GM12878 (cell line): Measurements from ENCODE around the gene CHN2. TPM values are rescaled to one million over a fixed set of nuclear protein-coding genes. Genes with fewer than 3 reads are reported as not detected.

Source experiments
- ATAC-seq: fragments of 200-7000 bp; cut with Tn5 transposase; 3 replicates; pipeline ENCODE4 v1.9.1; 2020; ENCODE audit warnings: mild to moderate bottlenecking, moderate library complexity
- BruUV-seq: library from RNA; stranded (reverse); fragments of 400-500 nt; replicated peaks from 2 replicates; lab custom pipeline; 2021; lab: Mats Ljungman, UMichigan
- CTCF ChIA-PET: fragments of 300-600 bp; sonication (Branson Sonifier 250); formaldehyde crosslinking; extraction: SDS; loops from one replicate; lab custom pipeline; 2021; ENCODE audit warnings: inconsistent platforms; lab: Yijun Ruan, JAX
- POLR2A ChIA-PET: fragments of 350-600 bp; formaldehyde crosslinking; extraction: SDS; loops from one replicate; lab custom pipeline; 2021; ENCODE audit warnings: inconsistent platforms; lab: Charles Lee
- RAD21 ChIA-PET: fragments of 300-600 bp; sonication (Branson Sonifier 250); formaldehyde crosslinking; loops from one replicate; lab custom pipeline; 2023; ENCODE audit warnings: antibody characterized with exemption; ENCODE audit not compliant: unreplicated experiment; lab: Charles Lee
- SMC1A ChIA-PET: fragments of 300-600 bp; sonication (Branson Sonifier 250); formaldehyde crosslinking; loops from one replicate; lab custom pipeline; 2023; ENCODE audit not compliant: unreplicated experiment, uncharacterized antibody; lab: Charles Lee
- DNase-seq: peaks from one replicate; pipeline ENCODE4 v3.0.0-alpha.2; 2011; ENCODE audit warnings: low read depth, low spot score
- FAIRE-seq: peaks from 3 replicates; lab custom pipeline; 2011; peaks lifted over from hg19 to GRCh38; lab: Jason Lieb, UNC
- H2AFZ ChIP-seq: 2 replicates; pipeline ENCODE4 v1.6.0; 2011; ENCODE audit warnings: low read depth, low read length, control low read depth; ENCODE audit not compliant: control insufficient read depth
- H3K27ac ChIP-seq: 2 replicates; pipeline ENCODE4 v1.5.1; 2011; ENCODE audit warnings: control low read depth; ENCODE audit not compliant: control insufficient read depth, insufficient read depth
- H3K27me3 ChIP-seq, 2 experiments: replicated peaks in 1 of 2; 2 replicates each; pipeline versions ENCODE4 v1.6.0 to v1.6.1; 2011; ENCODE audit warnings: low read length in 1 of 2; ENCODE audit not compliant: control insufficient read depth in 2 of 2, insufficient read depth in 2 of 2
- H3K36me3 ChIP-seq, 2 experiments: 2 replicates each; pipeline ENCODE4 v1.5.1; 2011; ENCODE audit warnings: low read length in 1 of 2; ENCODE audit not compliant: control insufficient read depth in 2 of 2, insufficient read depth in 2 of 2
- H3K4me1 ChIP-seq: 2 replicates; pipeline ENCODE4 v1.6.1; 2011; ENCODE audit warnings: mild to moderate bottlenecking, low read length, moderate library complexity, mixed read lengths; ENCODE audit not compliant: control insufficient read depth, insufficient read depth
- H3K4me2 ChIP-seq: 2 replicates; pipeline ENCODE4 v1.6.0; 2011; ENCODE audit warnings: control low read depth; ENCODE audit not compliant: control insufficient read depth, insufficient read depth
- H3K4me3 ChIP-seq: fragments of 200-600 bp; sonication (generic); 2 replicates; pipeline ENCODE4 v1.5.1; 2016
- H3K79me2 ChIP-seq: 2 replicates; pipeline ENCODE4 v1.6.0; 2011; ENCODE audit warnings: low read length; ENCODE audit not compliant: control insufficient read depth, insufficient read depth
- H3K9ac ChIP-seq: 2 replicates; pipeline ENCODE4 v1.8.0; 2011; ENCODE audit warnings: low read length, control low read depth, mixed read lengths; ENCODE audit not compliant: control insufficient read depth, insufficient read depth
- H3K9me3 ChIP-seq: replicated peaks from 3 replicates; pipeline ENCODE4 v1.5.1; 2011; ENCODE audit warnings: mild to moderate bottlenecking, low read length; ENCODE audit not compliant: control insufficient read depth, insufficient read depth
- H4K20me1 ChIP-seq: 2 replicates; pipeline ENCODE4 v1.6.0; 2011; ENCODE audit not compliant: control insufficient read depth, insufficient read depth
- BHLHE40 ChIP-seq, 2 experiments: fragments of 450-650 bp in 1 of 2; IDR thresholded peaks; 2 replicates each; pipeline ENCODE4 v1.6.1; 2011 to 2017; ENCODE audit warnings: low read depth in 2 of 2, borderline replicate concordance in 1 of 2, improper control_type of control experiment in 1 of 2, low read length in 1 of 2, mild to moderate bottlenecking in 1 of 2
- CBX3 ChIP-seq: fragments of 200-600 bp; sonication (generic); IDR thresholded peaks from 2 replicates; pipeline ENCODE4 v1.6.1; 2016; ENCODE audit warnings: low read depth, borderline replicate concordance
- EED ChIP-seq: sonication (generic); IDR thresholded peaks from 2 replicates; pipeline ENCODE4 v1.6.1; 2016; ENCODE audit warnings: antibody characterized with exemption, low read depth
- ETV6 ChIP-seq, 2 experiments: fragments of 450-650 bp in 1 of 2; IDR thresholded peaks in 1 of 2; conservative IDR thresholded peaks in 1 of 2; 2 replicates each; pipeline ENCODE4 v1.6.1; 2014; ENCODE audit warnings: antibody characterized with exemption in 1 of 2, borderline replicate concordance in 1 of 2, low read depth in 1 of 2, mild to moderate bottlenecking in 1 of 2, moderate library complexity in 1 of 2
- FOXK2 ChIP-seq: fragments of 450-650 bp; IDR thresholded peaks from 2 replicates; pipeline ENCODE4 v1.6.1; 2017; ENCODE audit warnings: mild to moderate bottlenecking, moderate library complexity
- LARP7 ChIP-seq: fragments of 450-650 bp; IDR thresholded peaks from 2 replicates; pipeline ENCODE4 v1.6.1; 2017; ENCODE audit warnings: mild to moderate bottlenecking
- NRF1 ChIP-seq: conservative IDR thresholded peaks from 2 replicates; pipeline ENCODE4 v1.6.1; 2011; ENCODE audit warnings: mild to moderate bottlenecking, low read depth, low read length, improper control_type of control experiment
- PML ChIP-seq: IDR thresholded peaks from 2 replicates; pipeline ENCODE4 v1.6.1; 2012; ENCODE audit warnings: low read length, inconsistent platforms
- STAT3 ChIP-seq: IDR thresholded peaks from 2 replicates; pipeline ENCODE4 v1.6.1; 2011; ENCODE audit warnings: low read depth, low read length, improper control_type of control experiment
- YBX1 ChIP-seq: fragments of 450-650 bp; IDR thresholded peaks from 2 replicates; pipeline ENCODE4 v1.6.1; 2016; ENCODE audit warnings: antibody characterized with exemption
- WGBS: methylation state at CpG from one replicate; pipeline ENCODE4 v1.1.6; 2016; ENCODE audit warnings: low lambda C conversion rate; ENCODE audit not compliant: insufficient replicate concordance, insufficient coverage; ENCODE audit errors: missing lambda C conversion rate; 5-methylcytosine and 5-hydroxymethylcytosine counted together
- in situ Hi-C: fragments of 300-500 bp; cut with MboI; formaldehyde crosslinking; loops from 9 replicates; pipeline ENCODE4 v1.14.3; 2018; ENCODE audit warnings: mixed read lengths
- intact Hi-C: fragments of 100-400 bp; cut with micrococcal nuclease; formaldehyde crosslinking; loops from one replicate; pipeline ENCODE4 v1.14.2; 2022; ENCODE audit not compliant: unreplicated experiment
- polyA plus RNA-seq, 11 experiments: library from polyadenylated mRNA; depleted of rRNA in 4 of 11; unstranded in 6 of 11; stranded (reverse) in 5 of 11; fragments of >200 nt; fragmentation: Nextera tagmentation in 4 of 11; fragmentation: Illumina TruSeq in 1 of 11; extraction: Ambion mirVana in 4 of 11; extraction: Trizol in 1 of 11; gene quantifications; 1 replicate in 1 of 11; 2 replicates in 10 of 11; pipeline versions ENCODE4 v1.2.1 to v1.2.3, GENCODE V29; 2011 to 2016; ENCODE audit warnings: inconsistent platforms in 2 of 11, missing spikeins in 2 of 11, low read depth in 1 of 11
- total RNA-seq, 4 experiments: library from RNA; depleted of rRNA in 3 of 4; stranded (reverse); fragments of >200 nt in 3 of 4; fragmentation: Illumina TruSeq in 1 of 4; extraction: Trizol in 1 of 4; gene quantifications; 2 replicates each; pipeline versions ENCODE4 v1.2.1 to v1.2.3, GENCODE V29; 2013 to 2021
- TF ChIP-seq, protein P1 (sequence below): fragments of 450-650 bp; IDR thresholded peaks from 2 replicates; pipeline ENCODE4 v1.6.1; 2018; ENCODE audit warnings: borderline replicate concordance, mild to moderate bottlenecking; ENCODE audit not compliant: partially characterized antibody

CHN2 gene
- total and polyA plus RNA-seq, 10 of the 15 experiments (the other 5 are each of a cell fraction or from before 2014, with no cell fraction given) = 0.11 to 3.8 (median 0.37) TPM; not detected in 2

DNA sequence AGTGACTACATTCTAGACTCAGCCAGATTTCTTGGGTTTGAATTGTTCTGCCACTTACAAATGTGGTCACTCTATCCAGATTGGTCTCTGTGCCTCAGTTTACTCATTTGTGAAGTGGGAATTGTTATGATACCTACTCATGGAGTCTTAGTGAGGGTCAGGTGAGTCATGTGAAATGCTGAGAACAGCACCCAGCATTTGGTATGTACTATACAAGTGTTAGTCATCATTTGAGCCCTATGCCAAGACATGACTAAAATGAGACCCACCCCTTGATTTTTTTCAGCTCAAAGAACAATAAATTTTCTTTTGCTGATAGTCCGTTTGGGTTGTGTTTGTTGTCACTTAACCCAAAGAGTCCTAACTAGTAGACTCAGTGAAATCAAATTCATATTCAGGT, 92.8 kb downstream of the CHN2 start:
- H3K36me3 ChIP-seq = no peaks in the 10 kb centered on the region
- peaks cover 17% of the 10 kb centered on the region for H3K4me1 ChIP-seq
- no peaks in the 10 kb centered on the region for H3K79me2 ChIP-seq
- TF ChIP-seq STAT3 = no peak
- no peak for TF ChIP-seq YBX1
- TF ChIP-seq NRF1 = no peak
- TF ChIP-seq, protein P1, sequence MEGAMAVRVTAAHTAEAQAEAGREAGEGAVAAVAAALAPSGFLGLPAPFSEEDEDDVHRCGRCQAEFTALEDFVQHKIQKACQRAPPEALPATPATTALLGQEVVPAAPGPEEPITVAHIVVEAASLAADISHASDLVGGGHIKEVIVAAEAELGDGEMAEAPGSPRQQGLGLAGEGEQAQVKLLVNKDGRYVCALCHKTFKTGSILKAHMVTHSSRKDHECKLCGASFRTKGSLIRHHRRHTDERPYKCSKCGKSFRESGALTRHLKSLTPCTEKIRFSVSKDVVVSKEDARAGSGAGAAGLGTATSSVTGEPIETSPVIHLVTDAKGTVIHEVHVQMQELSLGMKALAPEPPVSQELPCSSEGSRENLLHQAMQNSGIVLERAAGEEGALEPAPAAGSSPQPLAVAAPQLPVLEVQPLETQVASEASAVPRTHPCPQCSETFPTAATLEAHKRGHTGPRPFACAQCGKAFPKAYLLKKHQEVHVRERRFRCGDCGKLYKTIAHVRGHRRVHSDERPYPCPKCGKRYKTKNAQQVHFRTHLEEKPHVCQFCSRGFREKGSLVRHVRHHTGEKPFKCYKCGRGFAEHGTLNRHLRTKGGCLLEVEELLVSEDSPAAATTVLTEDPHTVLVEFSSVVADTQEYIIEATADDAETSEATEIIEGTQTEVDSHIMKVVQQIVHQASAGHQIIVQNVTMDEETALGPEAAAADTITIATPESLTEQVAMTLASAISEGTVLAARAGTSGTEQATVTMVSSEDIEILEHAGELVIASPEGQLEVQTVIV = no peak
- TF ChIP-seq EED = no peak
- TF ChIP-seq BHLHE40 (IDR thresholded peaks at IDR 0.05; ENCODE audit: borderline replicate concordance in 1 of 2, low read depth in 2 of 2, low read length in 1 of 2) = no peak
- TF ChIP-seq CBX3 = no peak
- TF ChIP-seq ETV6 (conservative IDR thresholded peaks at IDR 0.05 in 1 of 2, IDR thresholded peaks at IDR 0.05 in 1 of 2; ENCODE audit: borderline replicate concordance in 1 of 2, low read depth in 1 of 2) = no peak
- no peak for TF ChIP-seq FOXK2
- no peak for TF ChIP-seq PML
- no peak for TF ChIP-seq LARP7
- no peaks in the 10 kb centered on the region for H4K20me1 ChIP-seq
- ATAC-seq (no peak), FAIRE-seq (no peak), DNase-seq (no peak)
- H3K9ac ChIP-seq = no peak overlapping the region
- peaks cover 0 to 9% of the 10 kb centered on the region in 2 experiments; a peak in 1 of 4 replicates for H3K27me3 ChIP-seq
- POLR2A ChIA-PET = no interaction called here
- WGBS = 5% methylated on average over 1 of the region's 1 CpG
- no peak overlapping the region for H2AFZ ChIP-seq
- no peak overlapping the region for H3K4me2 ChIP-seq
- intact Hi-C loops = loop anchor here (5.0 kb wide), 1 partner anchor 90 kb away; no protein-coding TSS in a partner anchor
- RAD21 ChIA-PET = no interaction called here
- no peaks in the 10 kb centered on the region; the same call in 1 of the 3 replicates for H3K9me3 ChIP-seq
- CTCF ChIA-PET = interaction anchor here (0.8 to 1.3 kb wide), 2 partner anchors 9 to 98 kb away, joined by 3 to 4 read pairs; no protein-coding TSS in a partner anchor
- no TSS peak for BruUV-seq
- SMC1A ChIA-PET = no interaction called here
- no peak overlapping the region for H3K4me3 ChIP-seq
- no peak overlapping the region for H3K27ac ChIP-seq
- in situ Hi-C loops = no loop called here
